Breast epithelium (tissue), 4 donors: ENCODE measurements around the gene KNOP1. TPM values are rescaled to one million over a fixed set of nuclear protein-coding genes. Genes with fewer than 3 reads are reported as not detected.

Source experiments
- DNase-seq, 2 donors: peaks; one replicate each; pipeline ENCODE4 v3.0.0-alpha.2; 2019; ENCODE audit warnings: low spot score in 2 of 2
- H3K27ac ChIP-seq, 2 donors: fragments of 200-600 bp; sonication (generic) in 1 of 2; one replicate each; pipeline ENCODE4 v1.5.1; 2016 to 2019; ENCODE audit warnings: mild to moderate bottlenecking in 1 of 2
- H3K27me3 ChIP-seq, 2 donors: fragments of 200-600 bp; sonication (generic) in 1 of 2; one replicate each; pipeline versions ENCODE4 v1.5.1 to v1.6.0; 2017 to 2019; ENCODE audit warnings: control low read depth in 1 of 2, mild to moderate bottlenecking in 1 of 2
- H3K36me3 ChIP-seq: fragments of 200-600 bp; one replicate; pipeline ENCODE4 v1.5.1; 2019
- H3K4me1 ChIP-seq, 2 donors: fragments of 200-600 bp; sonication (generic); one replicate each; pipeline ENCODE4 v1.5.1; 2016 to 2019; ENCODE audit warnings: control low read depth in 1 of 2
- H3K4me3 ChIP-seq, 3 donors: fragments of 200-600 bp; sonication (generic); 1 replicate in 2 of 3; 2 replicates in 1 of 3; pipeline ENCODE4 v1.5.1; 2016 to 2019; ENCODE audit warnings: mild to moderate bottlenecking in 3 of 3, moderate library complexity in 2 of 3
- H3K9me3 ChIP-seq, 2 donors: fragments of 200-600 bp; sonication (generic) in 1 of 2; one replicate each; pipeline ENCODE4 v1.5.1; 2016 to 2019; ENCODE audit warnings: control low read depth in 1 of 2
- CTCF ChIP-seq, 3 donors: fragments of 450-650 bp; IDR thresholded peaks; one replicate each; pipeline ENCODE4 v1.5.1; 2016 to 2017; ENCODE audit warnings: antibody characterized with exemption in 3 of 3, mild to moderate bottlenecking in 3 of 3, moderate library complexity in 3 of 3
- POLR2A ChIP-seq: fragments of 450-650 bp; IDR thresholded peaks from one replicate; pipeline ENCODE4 v1.6.1; 2016; ENCODE audit warnings: antibody characterized with exemption, mild to moderate bottlenecking, moderate library complexity
- POLR2AphosphoS5 ChIP-seq, 3 donors: sonication (generic); formaldehyde crosslinking; IDR thresholded peaks; one replicate each; pipeline ENCODE4 v1.6.1; 2017; ENCODE audit warnings: antibody characterized with exemption in 3 of 3
- intact Hi-C: fragments of 100-400 bp; cut with DNase I; formaldehyde crosslinking; loops from one replicate; pipeline ENCODE4 v1.15.1; 2023; ENCODE audit warnings: low total_unique reads
- total RNA-seq, 3 donors: library from RNA; depleted of rRNA; stranded (reverse); fragments of >200 nt; gene quantifications; one replicate each; pipeline ENCODE4 v1.1.0, GENCODE V29; 2016

KNOP1 gene
- total RNA-seq, 3 donors from 2014 or later = 12.3 to 15.4 (median 13.0) TPM

- H3K9me3 ChIP-seq = no peaks in the 10 kb centered on the region
- no peak for DNase-seq
- no peak overlapping the region for H3K4me3 ChIP-seq
- no peaks in the 10 kb centered on the region for H3K27me3 ChIP-seq
- TF ChIP-seq POLR2AphosphoS5 (IDR thresholded peaks at IDR 0.05) = peak in 1 of 3 donors; percentile 8
- TF ChIP-seq CTCF (IDR thresholded peaks at IDR 0.05) = no peak
- intact Hi-C loops = no loop called here
- H3K36me3 ChIP-seq = no peaks in the 10 kb centered on the region
- peak overlapping the region; percentile 48 to 92 for H3K27ac ChIP-seq
- peaks cover 7 to 10% of the 10 kb centered on the region in 2 donors for H3K4me1 ChIP-seq
These were observed 19.3 kb downstream of the KNOP1 start for GRCh38 chr16:19698480-19699465.

- no peaks in the 10 kb centered on the region for H3K9me3 ChIP-seq
- H3K36me3 ChIP-seq = no peaks in the 10 kb centered on the region
- H3K4me1 ChIP-seq = peaks cover 7 to 10% of the 10 kb centered on the region in 2 donors
- intact Hi-C loops = no loop called here
- TF ChIP-seq CTCF (IDR thresholded peaks at IDR 0.05) (no peak), POLR2AphosphoS5 (IDR thresholded peaks at IDR 0.05) (no peak), POLR2A (no peak)
- peak overlapping the region; percentile 82 to 92 for H3K27ac ChIP-seq
- no peaks in the 10 kb centered on the region for H3K27me3 ChIP-seq
- no peak for DNase-seq
- H3K4me3 ChIP-seq = no peak overlapping the region
These were observed 20.2 kb downstream of the KNOP1 start for GRCh38 chr16:19697756-19698318.

- Histone ChIP-seq H3K36me3 (no peaks in the 10 kb centered on the region), H3K9me3 (no peaks in the 10 kb centered on the region), H3K4me3 (no peak overlapping the region), H3K27me3 (no peaks in the 10 kb centered on the region), H3K27ac (peak overlapping the region; percentile 82 to 92), H3K4me1 (peaks cover 7 to 10% of the 10 kb centered on the region in 2 donors)
- TF ChIP-seq POLR2A (no peak), CTCF (IDR thresholded peaks at IDR 0.05) (no peak), POLR2AphosphoS5 (IDR thresholded peaks at IDR 0.05) (no peak)
- DNase-seq = no peak
- intact Hi-C loops = no loop called here
These were observed 21.1 kb downstream of the KNOP1 start for GRCh38 chr16:19696961-19697360.

- peak; percentile 74 to 79 for DNase-seq
- Histone ChIP-seq H3K9me3 (no peaks in the 10 kb centered on the region), H3K27ac (peak overlapping the region; percentile 82 to 92), H3K27me3 (no peaks in the 10 kb centered on the region), H3K4me3 (no peak overlapping the region), H3K36me3 (no peaks in the 10 kb centered on the region), H3K4me1 (peaks cover 7 to 10% of the 10 kb centered on the region in 2 donors)
- TF ChIP-seq POLR2AphosphoS5 (IDR thresholded peaks at IDR 0.05) (peak; percentile 12 to 44 (median 43)), CTCF (IDR thresholded peaks at IDR 0.05) (no peak)
- intact Hi-C loops = no loop called here
These were observed 21.7 kb downstream of the KNOP1 start for GRCh38 chr16:19696328-19696727.

GRCh38 chr16:19694989-19695388 is 23.0 kb downstream of the KNOP1 start:
- H3K9me3 ChIP-seq = no peaks in the 10 kb centered on the region
- H3K27me3 ChIP-seq = no peaks in the 10 kb centered on the region
- no peak for DNase-seq
- H3K4me3 ChIP-seq = no peak overlapping the region
- TF ChIP-seq POLR2A (no peak), CTCF (IDR thresholded peaks at IDR 0.05) (no peak), POLR2AphosphoS5 (IDR thresholded peaks at IDR 0.05) (no peak)
- no peaks in the 10 kb centered on the region for H3K36me3 ChIP-seq
- intact Hi-C loops = no loop called here
- no peak overlapping the region for H3K27ac ChIP-seq
- peaks cover 7 to 10% of the 10 kb centered on the region in 2 donors for H3K4me1 ChIP-seq
